ENCODE measurements around the gene KRT85.
"Not testable (repeated sequence)": the region's sequence is repeated elsewhere in the genome, so short reads cannot be mapped to it uniquely, and the experiment has no call there.

Gene KRT85

GRCh38 chr12:52366738-52367485 lies at the start of gene KRT85:
Gene KRT85 (minus strand): TSS chr12:52367481. CDS start chr12:52367405, 76 bp downstream.
- DNase-seq (ENCODE audit: low read depth in 2 of 2), result no peak

- no peak for DNase-seq (ENCODE audit: low read depth in 2 of 2)
Observed at GRCh38 chr12:52416795-52417194, 49.5 kb upstream of the KRT85 start.

- DNase-seq (ENCODE audit: low read depth in 2 of 2), result no peak
Observed at GRCh38 chr12:52415870-52416750, 48.8 kb upstream of the KRT85 start.

- DNase-seq (ENCODE audit: low read depth in 2 of 2), result no peak
Observed at GRCh38 chr12:52414936-52415335, 47.7 kb upstream of the KRT85 start.

- no peak for DNase-seq (ENCODE audit: low read depth in 2 of 2)
Observed at GRCh38 chr12:52413782-52414345, 46.6 kb upstream of the KRT85 start.

GRCh38 chr12:52413202-52413601 lies 45.9 kb upstream of the KRT85 start:
- DNase-seq (ENCODE audit: low read depth in 2 of 2), result no peak

GRCh38 chr12:52411815-52412214 lies 44.5 kb upstream of the KRT85 start:
- DNase-seq (ENCODE audit: low read depth in 2 of 2), result no peak

- not testable (repeated sequence) for DNase-seq (ENCODE audit: low read depth in 2 of 2)
Observed at GRCh38 chr12:52410589-52411248, 43.4 kb upstream of the KRT85 start.

GRCh38 chr12:52407918-52408317 lies 40.6 kb upstream of the KRT85 start:
- no peak for DNase-seq (ENCODE audit: low read depth in 2 of 2)

GRCh38 chr12:52405922-52406385 lies 38.7 kb upstream of the KRT85 start, which contains the start of gene KRT82:
Gene KRT82 (minus strand): TSS chr12:52406335. CDS start chr12:52406277, 58 bp downstream.
- no peak for DNase-seq (ENCODE audit: low read depth in 2 of 2)

- no peak for DNase-seq (ENCODE audit: low read depth in 2 of 2)
Observed at GRCh38 chr12:52404951-52405350, 37.7 kb upstream of the KRT85 start.

- DNase-seq (ENCODE audit: low read depth in 2 of 2), result no peak
Observed at GRCh38 chr12:52403561-52403960, 36.3 kb upstream of the KRT85 start.

GRCh38 chr12:52402873-52403540 lies 35.7 kb upstream of the KRT85 start:
- DNase-seq (ENCODE audit: low read depth in 2 of 2), result no peak

GRCh38 chr12:52402377-52402776 lies 35.1 kb upstream of the KRT85 start:
- DNase-seq (ENCODE audit: low read depth in 2 of 2), result no peak

GRCh38 chr12:52401926-52402325 lies 34.6 kb upstream of the KRT85 start:
- no peak for DNase-seq (ENCODE audit: low read depth in 2 of 2)

GRCh38 chr12:52401526-52401925 lies 34.2 kb upstream of the KRT85 start:
- DNase-seq (ENCODE audit: low read depth in 2 of 2), result no peak

- no peak for DNase-seq (ENCODE audit: low read depth in 2 of 2)
Observed at GRCh38 chr12:52400906-52401305, 33.6 kb upstream of the KRT85 start.

GRCh38 chr12:52399756-52400155 lies 32.5 kb upstream of the KRT85 start:
- no peak for DNase-seq (ENCODE audit: low read depth in 2 of 2)

GRCh38 chr12:52398176-52398575 lies 30.9 kb upstream of the KRT85 start:
- no peak for DNase-seq (ENCODE audit: low read depth in 2 of 2)

GRCh38 chr12:52396656-52397055 lies 29.4 kb upstream of the KRT85 start:
- DNase-seq (ENCODE audit: low read depth in 2 of 2), result no peak

- no peak for DNase-seq (ENCODE audit: low read depth in 2 of 2)
Observed at GRCh38 chr12:52395761-52396434, 28.6 kb upstream of the KRT85 start.

All from stimulated activated CD4-positive, alpha-beta T cell treated with anti-CD3 and anti-CD28 coated beads, Interleukin-12 subunit alpha, Interleukin-12 subunit beta, amount 100 ng/mL, for 24 hours (primary cell).